Muscle of leg (tissue), 11 donors: ENCODE measurements around the gene WDR81. TPM values are rescaled to one million over a fixed set of nuclear protein-coding genes. Genes with fewer than 3 reads are reported as not detected.
"Not testable (repeated sequence)": the region's sequence is repeated elsewhere in the genome, so short reads cannot be mapped to it uniquely, and the experiment has no call there.

Experiments used
- DNase-seq: peaks from one replicate; pipeline ENCODE4 v3.0.0; 2013
- H3K27ac ChIP-seq: one replicate; pipeline ENCODE4 v1.5.1; 2013; ENCODE audit warnings: mild to moderate bottlenecking, low read length, control low read depth
- H3K27me3 ChIP-seq: one replicate; pipeline ENCODE4 v1.6.1; 2013; ENCODE audit warnings: low read length; ENCODE audit not compliant: control insufficient read depth, insufficient read depth
- H3K36me3 ChIP-seq: one replicate; pipeline ENCODE4 v1.6.1; 2013; ENCODE audit warnings: low read length; ENCODE audit not compliant: control insufficient read depth, insufficient read depth
- H3K4me1 ChIP-seq: one replicate; pipeline ENCODE4 v1.6.1; 2013; ENCODE audit warnings: low read length; ENCODE audit not compliant: control insufficient read depth, insufficient read depth
- H3K4me3 ChIP-seq: one replicate; pipeline ENCODE4 v1.5.1; 2013; ENCODE audit warnings: low read length, control low read depth
- H3K9me3 ChIP-seq: replicated peaks from 2 replicates; pipeline ENCODE4 v1.6.1; 2013; ENCODE audit warnings: low read depth, low read length; ENCODE audit not compliant: control insufficient read depth
- WGBS: methylation state at CpG from one replicate; pipeline ENCODE4 v1.1.5; 2013; ENCODE audit warnings: missing lambda C conversion rate; ENCODE audit not compliant: insufficient coverage; 5-methylcytosine and 5-hydroxymethylcytosine counted together
- polyA plus RNA-seq, 8 donors: library from polyadenylated mRNA; unstranded; fragments of 120-200 nt; gene quantifications; one replicate each; pipeline versions ENCODE4 v1.2.1 to v1.2.3, GENCODE V29; 2013; ENCODE audit warnings: inconsistent platforms in 1 of 8, low replicate concordance in 1 of 8; ENCODE audit not compliant: insufficient read length in 8 of 8, insufficient read depth in 1 of 8
- total RNA-seq: library from RNA; stranded (reverse); fragments of 120-200 nt; gene quantifications from one replicate; pipeline ENCODE4 v1.2.4, GENCODE V29; 2013

WDR81 gene
- total and polyA plus RNA-seq, 9 donors: 9.6 to 20.6 (median 12.7) TPM

GRCh38 chr17:1765576-1765975, 41.1 kb downstream of the WDR81 start:
- no CpG with 5 or more reads among the region's 3 CpGs for WGBS
- H3K27me3 ChIP-seq: no peaks in the 10 kb centered on the region
- peaks cover 55% of the 10 kb centered on the region for H3K4me1 ChIP-seq
- no peak for DNase-seq
- no peaks in the 10 kb centered on the region for H3K9me3 ChIP-seq
- peaks cover 21% of the 10 kb centered on the region for H3K36me3 ChIP-seq
- H3K4me3 ChIP-seq: no peak overlapping the region
- H3K27ac ChIP-seq: no peak overlapping the region

GRCh38 chr17:1766382-1767135, 42.1 kb downstream of the WDR81 start:
- WGBS: 69% methylated on average over 9 of the region's 21 CpGs
- Histone ChIP-seq H3K4me3 (no peak overlapping the region), H3K27me3 (no peaks in the 10 kb centered on the region), H3K36me3 (peaks cover 29% of the 10 kb centered on the region), H3K27ac (peak overlapping the region; percentile 66), H3K9me3 (no peaks in the 10 kb centered on the region), H3K4me1 (peaks cover 53% of the 10 kb centered on the region)
- no peak for DNase-seq

- H3K27ac ChIP-seq: peak overlapping the region; percentile 66
- H3K36me3 ChIP-seq: peaks cover 34% of the 10 kb centered on the region
- peaks cover 45% of the 10 kb centered on the region for H3K4me1 ChIP-seq
- 90% methylated on average over 8 of the region's 12 CpGs for WGBS
- no peak for DNase-seq
- no peaks in the 10 kb centered on the region for H3K27me3 ChIP-seq
- H3K4me3 ChIP-seq: no peak overlapping the region
- H3K9me3 ChIP-seq: no peaks in the 10 kb centered on the region
These were observed 42.9 kb downstream of the WDR81 start for GRCh38 chr17:1767358-1767757.

- peaks cover 49% of the 10 kb centered on the region for H3K36me3 ChIP-seq
- H3K27ac ChIP-seq: no peak overlapping the region
- peaks cover 27% of the 10 kb centered on the region for H3K4me1 ChIP-seq
- no peaks in the 10 kb centered on the region for H3K27me3 ChIP-seq
- DNase-seq: no peak
- H3K4me3 ChIP-seq: no peak overlapping the region
- WGBS: 46% methylated on average over 20 of the region's 21 CpGs
- no peaks in the 10 kb centered on the region for H3K9me3 ChIP-seq
These were observed 45.4 kb downstream of the WDR81 start for GRCh38 chr17:1769822-1770477.

GRCh38 chr17:1773000-1773695, 48.6 kb downstream of the WDR81 start:
- H3K9me3 ChIP-seq, H3K4me3 ChIP-seq, DNase-seq, H3K27ac ChIP-seq, H3K27me3 ChIP-seq, H3K4me1 ChIP-seq: not testable (repeated sequence)
- WGBS: 78% methylated on average over 9 of the region's 12 CpGs
- peaks cover 69% of the 10 kb centered on the region for H3K36me3 ChIP-seq

- Histone ChIP-seq H3K4me1 (peaks cover 5% of the 10 kb centered on the region), H3K36me3 (peaks cover 71% of the 10 kb centered on the region), H3K4me3 (no peak overlapping the region), H3K27ac (no peak overlapping the region), H3K9me3 (no peaks in the 10 kb centered on the region), H3K27me3 (no peaks in the 10 kb centered on the region)
- no peak for DNase-seq
- WGBS: 33% methylated on average over 2 of the region's 7 CpGs
These were observed 49.2 kb downstream of the WDR81 start for GRCh38 chr17:1773696-1774181.

- H3K27me3 ChIP-seq: no peaks in the 10 kb centered on the region
- 86% methylated on average over 19 of the region's 21 CpGs for WGBS
- no peak overlapping the region for H3K4me3 ChIP-seq
- DNase-seq: no peak
- H3K9me3 ChIP-seq: no peaks in the 10 kb centered on the region
- H3K36me3 ChIP-seq: peaks cover 73% of the 10 kb centered on the region
- peaks cover 7% of the 10 kb centered on the region for H3K4me1 ChIP-seq
- no peak overlapping the region for H3K27ac ChIP-seq
These were observed 50.1 kb downstream of the WDR81 start for GRCh38 chr17:1774390-1775176.

GRCh38 chr17:1776328-1776727, 51.8 kb downstream of the WDR81 start:
- 59% methylated on average over 10 of the region's 10 CpGs for WGBS
- H3K27me3 ChIP-seq: no peaks in the 10 kb centered on the region
- no peak overlapping the region for H3K4me3 ChIP-seq
- no peak overlapping the region for H3K27ac ChIP-seq
- no peak for DNase-seq
- H3K4me1 ChIP-seq: peaks cover 17% of the 10 kb centered on the region
- H3K9me3 ChIP-seq: no peaks in the 10 kb centered on the region
- H3K36me3 ChIP-seq: peaks cover 63% of the 10 kb centered on the region

- 83% methylated on average over 5 of the region's 7 CpGs for WGBS
- H3K27me3 ChIP-seq: no peaks in the 10 kb centered on the region
- H3K36me3 ChIP-seq: peaks cover 62% of the 10 kb centered on the region
- H3K27ac ChIP-seq: no peak overlapping the region
- no peak overlapping the region for H3K4me3 ChIP-seq
- peaks cover 18% of the 10 kb centered on the region for H3K4me1 ChIP-seq
- no peaks in the 10 kb centered on the region for H3K9me3 ChIP-seq
- DNase-seq: no peak
These were observed 52.4 kb downstream of the WDR81 start for GRCh38 chr17:1776857-1777256.
